Measurements from ENCODE around the gene NKAIN2. TPM values are rescaled to one million over a fixed set of nuclear protein-coding genes. Genes with fewer than 3 reads are reported as not detected.
"Not testable (repeated sequence)": the region's sequence is repeated elsewhere in the genome, so short reads cannot be mapped to it uniquely, and the experiment has no call there.

The NKAIN2 gene
- total RNA-seq, 2 donors from 2014 or later: 0.29 TPM; not detected in 1

DNA sequence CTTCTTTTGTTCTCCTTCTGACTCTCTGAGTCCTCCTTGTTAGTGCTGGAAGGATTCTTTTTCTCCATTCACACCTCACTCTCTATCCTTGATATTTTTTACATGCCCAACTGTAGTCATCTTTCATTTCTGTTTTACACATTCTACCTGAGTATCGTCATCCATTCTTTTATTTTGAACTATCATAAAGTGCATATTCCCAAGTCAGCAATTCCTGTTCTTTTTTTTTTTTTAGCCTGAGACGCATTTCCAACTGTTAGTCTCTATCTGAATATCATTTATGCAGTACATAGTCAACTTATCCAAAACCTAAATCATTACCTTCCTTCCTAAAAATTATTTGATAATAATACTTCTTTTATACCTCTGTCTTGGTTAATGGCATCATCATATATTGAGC is 207.5 kb downstream of the NKAIN2 start:
- H3K4me1 ChIP-seq (ENCODE audit: control insufficient read depth, insufficient read depth, low read length): peaks cover 12% of the 10 kb centered on the region
- H3K27me3 Mint-ChIP-seq (ENCODE audit: insufficient read depth): peaks cover 5% of the 10 kb centered on the region
- WGBS, 2 experiments (ENCODE audit: insufficient coverage in 1 of 2, insufficient read length in 1 of 2): 90% methylated on average over 2 of the region's 2 CpGs
- H3K9me3 ChIP-seq (ENCODE audit: control insufficient read depth, low read length): no peaks in the 10 kb centered on the region
- no peak overlapping the region for H3K27ac Mint-ChIP-seq
- peaks cover 34% of the 10 kb centered on the region for H3K4me1 Mint-ChIP-seq
- H3K9ac ChIP-seq (ENCODE audit: extremely low read depth, low read length, poor library complexity, severe bottlenecking): no peak overlapping the region
- H3K36me3 Mint-ChIP-seq (ENCODE audit: low read depth): no peaks in the 10 kb centered on the region
- H3K4me3 ChIP-seq (ENCODE audit: low read length): no peak overlapping the region
- H3K27me3 ChIP-seq (ENCODE audit: control insufficient read depth, insufficient read depth, low read length, poor library complexity, severe bottlenecking): no peaks in the 10 kb centered on the region
- TF ChIP-seq, protein P1, sequence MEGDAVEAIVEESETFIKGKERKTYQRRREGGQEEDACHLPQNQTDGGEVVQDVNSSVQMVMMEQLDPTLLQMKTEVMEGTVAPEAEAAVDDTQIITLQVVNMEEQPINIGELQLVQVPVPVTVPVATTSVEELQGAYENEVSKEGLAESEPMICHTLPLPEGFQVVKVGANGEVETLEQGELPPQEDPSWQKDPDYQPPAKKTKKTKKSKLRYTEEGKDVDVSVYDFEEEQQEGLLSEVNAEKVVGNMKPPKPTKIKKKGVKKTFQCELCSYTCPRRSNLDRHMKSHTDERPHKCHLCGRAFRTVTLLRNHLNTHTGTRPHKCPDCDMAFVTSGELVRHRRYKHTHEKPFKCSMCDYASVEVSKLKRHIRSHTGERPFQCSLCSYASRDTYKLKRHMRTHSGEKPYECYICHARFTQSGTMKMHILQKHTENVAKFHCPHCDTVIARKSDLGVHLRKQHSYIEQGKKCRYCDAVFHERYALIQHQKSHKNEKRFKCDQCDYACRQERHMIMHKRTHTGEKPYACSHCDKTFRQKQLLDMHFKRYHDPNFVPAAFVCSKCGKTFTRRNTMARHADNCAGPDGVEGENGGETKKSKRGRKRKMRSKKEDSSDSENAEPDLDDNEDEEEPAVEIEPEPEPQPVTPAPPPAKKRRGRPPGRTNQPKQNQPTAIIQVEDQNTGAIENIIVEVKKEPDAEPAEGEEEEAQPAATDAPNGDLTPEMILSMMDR (conservative IDR thresholded peaks at IDR 0.05): no peak
- no peak for DNase-seq
- H3K9me3 Mint-ChIP-seq: no peaks in the 10 kb centered on the region
- H3K4me3 Mint-ChIP-seq: no peak overlapping the region
- no peaks in the 10 kb centered on the region for H3K36me3 ChIP-seq (ENCODE audit: control insufficient read depth, insufficient read depth, low read length)
- H3K27ac ChIP-seq (ENCODE audit: low read depth, low read length): no peak overlapping the region

DNA sequence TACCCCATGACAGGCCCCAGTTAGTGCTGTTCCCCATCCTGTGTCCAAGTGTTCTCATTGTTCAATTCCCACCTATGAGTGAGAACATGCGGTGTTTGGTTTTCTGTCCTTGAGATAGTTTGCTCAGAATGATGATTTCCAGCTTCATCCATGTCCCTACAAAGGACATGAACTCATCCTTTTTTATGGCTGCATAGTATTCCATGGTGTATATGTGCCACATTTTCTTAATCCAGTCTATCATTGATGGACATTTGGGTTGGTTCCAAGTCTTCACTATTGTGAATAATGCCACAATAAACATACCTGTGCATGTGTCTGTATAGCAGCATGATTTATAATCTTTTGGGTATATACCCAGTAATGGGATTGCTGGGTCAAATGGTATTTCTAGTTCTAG is 218.4 kb downstream of the NKAIN2 start:
- H3K27ac Mint-ChIP-seq; H3K9me3 ChIP-seq (ENCODE audit: control insufficient read depth, low read length); H3K4me3 Mint-ChIP-seq; H3K36me3 Mint-ChIP-seq (ENCODE audit: low read depth); H3K27ac ChIP-seq (ENCODE audit: low read depth, low read length); DNase-seq; H3K4me3 ChIP-seq (ENCODE audit: low read length); H3K4me1 ChIP-seq (ENCODE audit: control insufficient read depth, insufficient read depth, low read length); H3K36me3 ChIP-seq (ENCODE audit: control insufficient read depth, insufficient read depth, low read length); H3K27me3 ChIP-seq (ENCODE audit: control insufficient read depth, insufficient read depth, low read length, poor library complexity, severe bottlenecking); H3K9ac ChIP-seq (ENCODE audit: extremely low read depth, low read length, poor library complexity, severe bottlenecking): not testable (repeated sequence)
- Mint-ChIP-seq H3K9me3 (peaks cover 13% of the 10 kb centered on the region), H3K27me3 (ENCODE audit: insufficient read depth) (peaks cover 23% of the 10 kb centered on the region), H3K4me1 (peaks cover 16% of the 10 kb centered on the region)
- no CpG with 5 or more reads among the region's 1 CpG for WGBS, 2 experiments (ENCODE audit: insufficient coverage in 1 of 2, insufficient read length in 1 of 2)

DNA sequence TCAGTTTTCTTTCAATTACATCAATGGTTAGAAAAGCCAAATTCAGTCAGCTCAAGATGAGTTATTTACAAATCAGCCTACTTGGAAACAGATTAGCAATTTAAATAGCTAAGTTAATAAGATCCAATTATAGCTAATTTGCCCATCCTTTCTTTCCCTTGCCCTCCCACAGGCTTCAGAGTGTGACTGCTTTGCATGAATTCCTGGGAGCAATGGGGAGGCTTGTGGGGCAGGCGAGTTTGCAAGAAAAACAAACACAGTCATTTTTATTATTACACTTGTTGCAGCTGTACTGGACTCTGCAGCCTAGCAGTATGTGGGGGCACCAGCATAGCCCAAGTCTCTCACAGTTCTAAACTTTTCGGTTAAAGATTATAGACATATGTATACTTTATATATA is 219.0 kb downstream of the NKAIN2 start:
- no peak overlapping the region for H3K27ac ChIP-seq (ENCODE audit: low read depth, low read length)
- Mint-ChIP-seq H3K9me3 (peaks cover 12% of the 10 kb centered on the region), H3K27ac (no peak overlapping the region), H3K4me3 (no peak overlapping the region), H3K36me3 (ENCODE audit: low read depth) (no peaks in the 10 kb centered on the region), H3K27me3 (ENCODE audit: insufficient read depth) (peaks cover 23% of the 10 kb centered on the region), H3K4me1 (peaks cover 16% of the 10 kb centered on the region)
- WGBS, 2 experiments (ENCODE audit: insufficient coverage in 1 of 2, insufficient read length in 1 of 2): 38% methylated on average over 1 of the region's 2 CpGs; no CpG with 5 or more reads in 1 of the 2 experiments
- H3K27me3 ChIP-seq (ENCODE audit: control insufficient read depth, insufficient read depth, low read length, poor library complexity, severe bottlenecking): no peaks in the 10 kb centered on the region
- no peaks in the 10 kb centered on the region for H3K9me3 ChIP-seq (ENCODE audit: control insufficient read depth, low read length)
- TF ChIP-seq, protein P1 (conservative IDR thresholded peaks at IDR 0.05): no peak
- no peak overlapping the region for H3K4me3 ChIP-seq (ENCODE audit: low read length)
- DNase-seq: peak; percentile 54
- H3K9ac ChIP-seq (ENCODE audit: extremely low read depth, low read length, poor library complexity, severe bottlenecking): no peak overlapping the region
- H3K4me1 ChIP-seq (ENCODE audit: control insufficient read depth, insufficient read depth, low read length): no peaks in the 10 kb centered on the region
- no peaks in the 10 kb centered on the region for H3K36me3 ChIP-seq (ENCODE audit: control insufficient read depth, insufficient read depth, low read length)

DNA sequence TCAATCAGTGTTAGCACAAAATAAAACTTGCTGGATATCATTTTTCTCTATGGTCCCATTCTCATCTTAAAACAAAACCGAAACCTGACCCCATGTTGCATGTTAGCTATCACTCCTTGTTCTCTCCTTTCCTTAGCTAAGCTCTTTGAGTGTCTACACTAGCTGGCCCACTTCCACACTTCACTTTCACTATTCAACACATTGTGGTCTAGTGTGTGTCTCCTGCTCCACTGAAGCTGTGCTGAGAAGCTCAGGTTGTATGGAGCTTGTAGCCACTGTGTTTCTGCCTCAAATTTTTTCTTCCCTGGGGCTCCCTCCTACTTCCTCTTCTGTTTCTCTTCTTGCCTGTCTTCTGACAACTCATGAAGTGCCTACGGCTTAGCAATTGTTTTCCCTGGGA is 223.0 kb downstream of the NKAIN2 start:
- Mint-ChIP-seq H3K36me3 (ENCODE audit: low read depth) (no peaks in the 10 kb centered on the region), H3K9me3 (no peaks in the 10 kb centered on the region), H3K27ac (no peak overlapping the region), H3K27me3 (ENCODE audit: insufficient read depth) (peaks cover 10% of the 10 kb centered on the region), H3K4me1 (peaks cover 35% of the 10 kb centered on the region), H3K4me3 (no peak overlapping the region)
- no peak for DNase-seq
- no peaks in the 10 kb centered on the region for H3K36me3 ChIP-seq (ENCODE audit: control insufficient read depth, insufficient read depth, low read length)
- H3K27me3 ChIP-seq (ENCODE audit: control insufficient read depth, insufficient read depth, low read length, poor library complexity, severe bottlenecking): no peaks in the 10 kb centered on the region
- peaks cover 5% of the 10 kb centered on the region for H3K4me1 ChIP-seq (ENCODE audit: control insufficient read depth, insufficient read depth, low read length)
- H3K9ac ChIP-seq (ENCODE audit: extremely low read depth, low read length, poor library complexity, severe bottlenecking): no peak overlapping the region
- H3K9me3 ChIP-seq (ENCODE audit: control insufficient read depth, low read length): no peaks in the 10 kb centered on the region
- no peak overlapping the region for H3K4me3 ChIP-seq (ENCODE audit: low read length)
- no peak overlapping the region for H3K27ac ChIP-seq (ENCODE audit: low read depth, low read length)
- WGBS, 2 experiments (ENCODE audit: insufficient coverage in 1 of 2, insufficient read length in 1 of 2): 63 to 69% methylated on average over 2 of the region's 2 CpGs
- TF ChIP-seq, protein P1 (conservative IDR thresholded peaks at IDR 0.05): no peak
